ENCODE results near the gene ZBTB5. TPM values are rescaled to one million over a fixed set of nuclear protein-coding genes. Genes with fewer than 3 reads are reported as not detected.

ZBTB5 gene
- total RNA-seq, 2 donors from 2014 or later: 8.9 to 9.7 TPM

GRCh38 chr9:37410354-37410861, 54.8 kb downstream of the ZBTB5 start:
- intact Hi-C loops (cut with DNase I): no loop called here
- no peak for DNase-seq
- no peaks in the 10 kb centered on the region for H3K4me1 ChIP-seq
- H3K27ac ChIP-seq: no peak overlapping the region
- H3K9me3 ChIP-seq: no peaks in the 10 kb centered on the region
- no peak overlapping the region for H3K4me3 ChIP-seq
- no peaks in the 10 kb centered on the region for H3K36me3 ChIP-seq
- H3K9ac ChIP-seq (ENCODE audit: low read depth in 2 of 2, low read length in 2 of 2): no peak overlapping the region
- H3K27me3 ChIP-seq: no peaks in the 10 kb centered on the region
- no peak for TF ChIP-seq CTCF (IDR thresholded peaks at IDR 0.05)

DNA sequence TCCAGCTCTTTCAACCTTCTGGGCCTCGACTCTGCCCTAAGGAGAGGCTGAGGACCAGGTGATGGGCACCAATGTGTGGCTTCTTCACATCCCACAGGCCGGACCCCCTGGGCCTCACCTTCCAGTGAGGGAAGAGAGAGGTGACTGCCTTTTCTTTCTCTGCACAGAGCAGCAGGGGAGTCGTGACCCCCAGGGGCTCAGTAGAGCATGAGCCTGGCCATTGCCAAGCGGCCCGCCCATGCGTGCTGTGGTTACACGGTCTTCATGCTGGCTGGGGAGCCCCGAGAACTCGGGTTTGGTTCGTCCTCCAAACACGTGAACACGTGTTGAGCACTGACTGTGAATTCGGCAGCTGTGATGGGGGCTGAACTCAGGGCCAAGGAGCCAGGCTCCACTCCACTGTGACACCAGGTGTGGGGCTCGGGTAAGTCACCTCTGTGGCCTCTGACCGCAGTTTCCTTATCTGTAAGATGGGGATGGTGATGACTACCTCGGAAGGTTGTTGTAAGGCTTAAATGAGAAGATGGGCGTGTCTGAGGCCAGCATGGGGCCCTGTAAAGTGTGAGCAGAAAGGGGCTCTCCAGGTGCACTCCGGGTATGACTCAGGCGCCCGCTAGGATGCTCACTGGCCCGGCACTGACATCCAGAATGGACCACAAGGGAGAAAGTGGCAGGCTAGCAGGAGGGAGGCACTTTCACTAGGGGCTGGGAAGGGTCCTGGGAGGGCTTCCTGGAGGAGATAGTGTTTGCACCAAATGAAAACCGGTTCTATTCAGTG, 56.1 kb downstream of the ZBTB5 start:
- DNase-seq: no peak
- Histone ChIP-seq H3K4me1 (no peaks in the 10 kb centered on the region), H3K27ac (no peak overlapping the region), H3K9ac (ENCODE audit: low read depth in 2 of 2, low read length in 2 of 2) (no peak overlapping the region), H3K9me3 (no peaks in the 10 kb centered on the region), H3K4me3 (no peak overlapping the region), H3K27me3 (no peaks in the 10 kb centered on the region), H3K36me3 (no peaks in the 10 kb centered on the region)
- intact Hi-C loops (cut with DNase I): no loop called here
- no peak for TF ChIP-seq CTCF (IDR thresholded peaks at IDR 0.05)

DNA sequence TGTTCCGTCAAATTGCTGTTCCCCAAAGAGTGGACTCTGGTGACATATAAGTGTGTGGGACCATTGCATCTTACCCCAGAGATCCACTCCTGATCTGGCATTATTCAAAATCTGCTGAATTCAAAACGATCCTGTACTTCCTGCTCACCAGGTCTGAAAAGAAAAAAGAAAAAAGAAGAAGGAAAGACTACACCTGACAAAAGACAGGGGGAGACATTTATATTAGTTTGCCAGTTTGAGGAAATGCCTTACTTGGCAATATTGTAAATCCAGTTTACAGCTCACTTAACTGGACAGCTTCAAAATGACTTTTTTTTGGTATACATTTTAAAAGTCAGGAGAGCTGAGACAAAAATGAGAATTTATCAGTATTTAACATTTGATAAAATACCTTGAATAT, 57.8 kb downstream of the ZBTB5 start:
- Histone ChIP-seq H3K27ac (no peak overlapping the region), H3K9me3 (no peaks in the 10 kb centered on the region), H3K36me3 (no peaks in the 10 kb centered on the region), H3K4me3 (no peak overlapping the region), H3K9ac (ENCODE audit: low read depth in 2 of 2, low read length in 2 of 2) (no peak overlapping the region), H3K4me1 (no peaks in the 10 kb centered on the region), H3K27me3 (no peaks in the 10 kb centered on the region)
- no peak for DNase-seq
- intact Hi-C loops (cut with DNase I): no loop called here
- no peak for TF ChIP-seq CTCF (IDR thresholded peaks at IDR 0.05)

- H3K9ac ChIP-seq (ENCODE audit: low read depth in 2 of 2, low read length in 2 of 2): no peak overlapping the region
- no peak overlapping the region for H3K27ac ChIP-seq
- no peak for DNase-seq
- no peaks in the 10 kb centered on the region for H3K4me1 ChIP-seq
- TF ChIP-seq CTCF (IDR thresholded peaks at IDR 0.05): no peak
- no peaks in the 10 kb centered on the region for H3K9me3 ChIP-seq
- intact Hi-C loops (cut with DNase I): no loop called here
- H3K36me3 ChIP-seq: no peaks in the 10 kb centered on the region
- H3K4me3 ChIP-seq: no peak overlapping the region
- no peaks in the 10 kb centered on the region for H3K27me3 ChIP-seq
Measured at GRCh38 chr9:37406603-37407401, 58.4 kb downstream of the ZBTB5 start.

DNA sequence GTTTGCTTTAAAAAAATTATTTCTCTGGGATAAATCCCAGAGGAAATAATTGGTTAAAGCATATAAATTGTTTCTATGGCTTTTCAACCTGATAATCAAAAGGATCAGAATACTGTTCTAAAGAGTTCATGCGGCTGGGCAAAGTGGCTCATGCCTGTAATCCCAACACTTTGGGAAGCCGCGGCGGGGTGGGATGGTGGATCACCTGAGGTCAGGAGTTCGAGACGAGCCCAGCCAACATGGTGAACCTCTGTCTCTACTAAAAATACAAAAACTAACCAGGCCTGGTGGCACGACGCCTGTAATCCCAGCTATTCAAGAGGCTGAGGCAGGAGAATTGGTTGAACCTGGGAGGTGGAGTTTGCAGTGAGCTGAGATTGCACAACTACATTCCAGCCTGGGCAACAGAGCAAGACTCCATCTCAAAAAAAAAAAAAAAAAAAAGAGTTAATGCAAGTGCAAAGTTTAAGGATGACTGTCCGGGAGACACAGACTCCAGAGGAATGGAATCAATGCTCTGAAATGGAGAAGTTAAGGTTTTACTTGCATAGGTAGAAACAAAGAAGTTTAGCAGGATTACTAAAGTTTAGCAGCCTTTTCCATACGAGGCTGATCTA, 59.4 kb downstream of the ZBTB5 start:
- Histone ChIP-seq H3K36me3 (no peaks in the 10 kb centered on the region), H3K27me3 (no peaks in the 10 kb centered on the region), H3K4me1 (no peaks in the 10 kb centered on the region), H3K9me3 (no peaks in the 10 kb centered on the region), H3K9ac (ENCODE audit: low read depth in 2 of 2, low read length in 2 of 2) (no peak overlapping the region), H3K27ac (no peak overlapping the region), H3K4me3 (no peak overlapping the region)
- no peak for DNase-seq
- intact Hi-C loops (cut with DNase I): no loop called here
- TF ChIP-seq CTCF (IDR thresholded peaks at IDR 0.05): no peak

All from colonic mucosa (tissue), 4 donors.